Memory B cell (primary cell): ENCODE results near the gene HOXB4.

Experiments
- ATAC-seq: fragments of 150-1000 bp; cut with Tn5 transposase; 2 replicates; pipeline ENCODE4 v1.10.0; 2021; ENCODE audit warnings: low read depth, mild to moderate bottlenecking, moderate library complexity
- DNase-seq, 2 donors: peaks; one replicate each; pipeline ENCODE4 v3.0.0; 2022; ENCODE audit warnings: low spot score in 2 of 2
- H3K27ac Mint-ChIP-seq: one replicate; pipeline ENCODE4 v1.8.0; 2022; ENCODE audit warnings: mild to moderate bottlenecking, moderate library complexity, mixed read lengths
- H3K27me3 Mint-ChIP-seq: one replicate; pipeline ENCODE4 v1.8.0; 2022; ENCODE audit warnings: mixed read lengths
- H3K36me3 Mint-ChIP-seq: one replicate; pipeline ENCODE4 v1.8.0; 2022; ENCODE audit warnings: mild to moderate bottlenecking, mixed read lengths
- H3K4me1 Mint-ChIP-seq: one replicate; pipeline ENCODE4 v1.8.0; 2022; ENCODE audit warnings: mixed read lengths
- H3K4me3 Mint-ChIP-seq: one replicate; pipeline ENCODE4 v1.8.0; 2022; ENCODE audit warnings: mild to moderate bottlenecking, moderate library complexity, mixed read lengths
- H3K9me3 Mint-ChIP-seq: one replicate; pipeline ENCODE4 v1.8.0; 2022; ENCODE audit warnings: mixed read lengths

The HOXB4 gene

GRCh38 chr17:48582750-48583069 lies 4.6 kb upstream of the HOXB4 start:
- DNase-seq (no peak), ATAC-seq (no peak)
- Mint-ChIP-seq H3K27ac (peak overlapping the region; percentile 31), H3K9me3 (no peaks in the 10 kb centered on the region), H3K4me1 (peaks cover 20% of the 10 kb centered on the region), H3K4me3 (no peak overlapping the region), H3K36me3 (peaks cover 2% of the 10 kb centered on the region), H3K27me3 (peaks cover 48% of the 10 kb centered on the region)

GRCh38 chr17:48579760-48580554 lies 1.8 kb upstream of the HOXB4 start:
- H3K27ac Mint-ChIP-seq: no peak overlapping the region
- no peaks in the 10 kb centered on the region for H3K9me3 Mint-ChIP-seq
- H3K4me1 Mint-ChIP-seq: peaks cover 12% of the 10 kb centered on the region
- DNase-seq (no peak), ATAC-seq (no peak)
- peaks cover 36% of the 10 kb centered on the region for H3K27me3 Mint-ChIP-seq
- peaks cover 2% of the 10 kb centered on the region for H3K36me3 Mint-ChIP-seq
- H3K4me3 Mint-ChIP-seq: no peak overlapping the region

DNA sequence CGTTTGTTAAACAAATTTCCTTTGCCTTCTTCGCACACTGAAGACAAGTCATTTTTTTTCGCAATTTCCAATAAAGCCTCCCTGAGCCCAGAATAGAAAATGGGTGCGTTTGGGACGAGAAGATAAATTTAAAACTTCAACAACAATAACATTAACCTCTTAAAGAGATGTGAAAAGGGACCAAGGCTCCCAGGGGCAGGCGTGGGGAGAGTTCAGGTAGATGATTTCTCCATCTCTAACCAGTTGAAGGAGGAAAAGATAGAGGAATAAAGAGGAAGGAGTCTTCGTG lies 1.3 kb upstream of the HOXB4 start:
- Mint-ChIP-seq H3K9me3 (no peaks in the 10 kb centered on the region), H3K36me3 (peaks cover 2% of the 10 kb centered on the region), H3K27me3 (peaks cover 33% of the 10 kb centered on the region), H3K4me1 (peaks cover 10% of the 10 kb centered on the region), H3K27ac (peak overlapping the region; percentile 82), H3K4me3 (peak overlapping the region; percentile 88)
- ATAC-seq: no peak
- DNase-seq: no peak

DNA sequence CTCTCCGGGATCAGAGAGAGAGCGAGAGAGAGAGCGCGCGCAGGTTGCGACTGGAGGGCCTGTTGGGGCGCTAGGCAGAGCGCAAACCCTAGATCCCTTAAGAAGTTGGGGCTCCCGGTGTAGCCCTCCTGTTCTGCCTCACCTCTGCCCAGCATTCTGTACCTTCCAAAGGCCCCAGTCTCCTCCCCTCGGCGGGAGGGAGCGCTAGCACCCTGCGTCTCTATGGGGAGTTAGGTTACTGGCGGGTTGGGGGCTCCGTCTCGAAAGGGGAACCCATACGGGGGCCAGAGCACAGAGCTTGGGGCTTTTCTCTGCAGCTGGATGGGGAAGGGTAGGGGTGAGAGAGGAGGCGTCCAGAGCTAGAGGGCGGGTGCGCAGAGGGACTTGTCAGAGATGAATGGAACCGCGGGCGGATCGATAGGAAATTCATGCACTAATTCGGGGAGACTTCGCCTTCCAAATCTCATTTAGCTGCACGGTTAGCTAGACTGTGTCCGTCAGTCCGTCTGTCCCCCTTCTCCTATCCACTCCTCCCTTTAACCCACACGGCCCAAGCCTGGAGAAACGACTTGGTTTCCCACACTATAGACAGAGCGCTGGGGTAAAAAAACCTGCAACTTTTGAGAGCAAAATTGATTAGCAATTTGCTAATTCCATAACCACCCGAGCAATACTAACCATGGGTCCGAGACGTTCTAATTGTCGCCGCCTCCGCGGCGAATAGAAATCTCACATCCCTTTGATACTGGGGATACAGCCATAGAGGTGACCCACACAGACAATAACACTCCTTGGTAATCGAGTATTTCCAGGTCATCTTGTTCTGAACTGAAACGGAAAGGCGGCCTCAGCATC lies 693 bp upstream of the HOXB4 start:
- ATAC-seq: peak; percentile 53
- DNase-seq: peak in 1 of 2 donors; percentile 58
- peaks cover 28% of the 10 kb centered on the region for H3K27me3 Mint-ChIP-seq
- H3K36me3 Mint-ChIP-seq: peaks cover 2% of the 10 kb centered on the region
- H3K27ac Mint-ChIP-seq: peak overlapping the region; percentile 82
- peak overlapping the region; percentile 88 for H3K4me3 Mint-ChIP-seq
- H3K4me1 Mint-ChIP-seq: peaks cover 10% of the 10 kb centered on the region
- no peaks in the 10 kb centered on the region for H3K9me3 Mint-ChIP-seq

- Mint-ChIP-seq H3K4me3 (peak overlapping the region; percentile 71), H3K9me3 (no peaks in the 10 kb centered on the region), H3K4me1 (peaks cover 10% of the 10 kb centered on the region), H3K27ac (peak overlapping the region; percentile 38), H3K27me3 (peaks cover 20% of the 10 kb centered on the region), H3K36me3 (peaks cover 2% of the 10 kb centered on the region)
- ATAC-seq: no peak
- DNase-seq: no peak
These were observed 712 bp downstream of the HOXB4 start for GRCh38 chr17:48577330-48577945.

DNA sequence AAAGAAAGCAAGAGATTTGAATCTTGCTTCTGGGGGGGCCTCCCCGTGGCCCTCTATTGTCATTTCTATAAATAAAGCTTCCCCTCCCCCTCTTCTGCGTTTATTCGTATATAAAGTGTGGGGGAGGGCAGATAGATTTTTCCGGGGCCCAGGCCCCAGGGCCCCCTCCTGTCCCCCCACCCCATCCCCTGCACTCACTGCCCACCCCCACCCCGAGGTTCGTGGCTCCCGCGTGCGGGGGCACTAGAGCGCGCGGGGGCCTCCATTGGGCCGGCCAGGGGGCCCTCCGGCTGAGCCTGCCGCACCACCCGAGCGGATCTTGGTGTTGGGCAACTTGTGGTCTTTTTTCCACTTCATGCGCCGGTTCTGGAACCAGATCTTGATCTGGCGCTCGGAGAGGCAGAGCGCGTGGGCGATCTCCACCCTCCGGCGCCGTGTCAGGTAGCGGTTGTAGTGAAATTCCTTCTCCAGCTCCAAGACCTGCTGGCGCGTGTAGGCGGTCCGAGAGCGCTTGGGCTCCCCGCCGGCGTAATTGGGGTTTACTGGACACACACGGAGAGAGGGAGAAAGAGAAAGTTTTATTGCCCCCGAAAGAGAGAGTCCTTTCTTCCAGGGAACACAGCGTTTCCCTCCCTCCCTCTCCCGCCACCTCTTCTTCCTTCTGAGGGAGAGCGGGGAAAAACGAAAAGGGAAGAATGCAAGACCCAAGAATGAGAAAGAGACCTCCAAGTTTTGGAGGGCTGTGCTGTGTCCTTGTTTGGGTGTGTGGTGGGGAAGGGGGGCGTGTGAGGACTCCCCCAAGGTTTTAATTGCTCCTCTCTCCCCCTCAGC lies 1.5 kb downstream of the HOXB4 start:
- H3K36me3 Mint-ChIP-seq: peaks cover 2% of the 10 kb centered on the region
- peaks cover 18% of the 10 kb centered on the region for H3K27me3 Mint-ChIP-seq
- DNase-seq (no peak), ATAC-seq (no peak)
- H3K4me1 Mint-ChIP-seq: peaks cover 10% of the 10 kb centered on the region
- H3K9me3 Mint-ChIP-seq: no peaks in the 10 kb centered on the region
- peak overlapping the region; percentile 41 for H3K4me3 Mint-ChIP-seq
- no peak overlapping the region for H3K27ac Mint-ChIP-seq

DNA sequence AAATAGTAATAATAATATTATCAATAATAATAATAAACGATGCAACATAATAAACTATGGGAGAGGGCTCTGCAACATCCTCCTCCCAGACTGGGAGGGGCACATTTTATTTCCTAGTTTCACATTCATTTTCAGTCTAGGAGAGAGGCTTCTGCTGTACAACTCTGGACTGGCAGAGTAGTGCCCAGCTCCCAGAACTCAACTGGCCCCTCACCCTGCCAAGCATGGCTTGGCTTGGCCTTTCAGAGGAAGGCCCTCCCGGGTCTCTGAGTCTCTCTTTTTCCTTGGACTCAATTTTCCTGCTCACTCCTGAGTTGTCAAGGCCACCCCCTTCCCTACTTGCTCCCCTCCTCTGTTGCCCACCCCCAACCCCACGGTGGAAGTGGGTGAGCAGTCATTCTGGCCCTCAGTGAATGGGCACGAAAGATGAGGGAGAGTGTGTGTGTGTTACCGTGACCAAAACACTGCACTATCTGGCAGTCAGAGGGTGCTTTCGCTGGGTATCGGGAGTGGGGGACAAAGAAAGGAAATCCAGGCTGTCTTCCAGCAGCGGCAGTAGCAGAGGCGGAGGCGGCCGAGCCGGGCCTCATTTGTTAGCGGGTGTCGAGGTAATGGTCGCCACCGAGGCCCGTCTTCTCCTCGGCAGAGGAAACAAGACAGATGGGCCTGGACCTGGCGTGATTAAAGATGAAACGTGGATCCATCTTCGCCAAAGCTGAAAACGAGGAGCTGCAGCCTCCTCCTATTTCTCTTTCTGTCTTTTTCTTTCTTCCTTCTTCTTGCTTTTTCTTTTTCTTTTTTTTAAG lies 2.3 kb downstream of the HOXB4 start:
- ATAC-seq: peak; percentile 37
- Mint-ChIP-seq H3K4me3 (no peak overlapping the region), H3K9me3 (no peaks in the 10 kb centered on the region), H3K27me3 (peaks cover 17% of the 10 kb centered on the region), H3K4me1 (peaks cover 10% of the 10 kb centered on the region), H3K27ac (no peak overlapping the region), H3K36me3 (peaks cover 2% of the 10 kb centered on the region)
- no peak for DNase-seq

GRCh38 chr17:48575066-48575582 lies 3.0 kb downstream of the HOXB4 start:
- DNase-seq (no peak), ATAC-seq (no peak)
- Mint-ChIP-seq H3K4me3 (no peak overlapping the region), H3K27ac (no peak overlapping the region), H3K9me3 (no peaks in the 10 kb centered on the region), H3K36me3 (peaks cover 2% of the 10 kb centered on the region), H3K27me3 (peaks cover 17% of the 10 kb centered on the region), H3K4me1 (peaks cover 10% of the 10 kb centered on the region)

DNA sequence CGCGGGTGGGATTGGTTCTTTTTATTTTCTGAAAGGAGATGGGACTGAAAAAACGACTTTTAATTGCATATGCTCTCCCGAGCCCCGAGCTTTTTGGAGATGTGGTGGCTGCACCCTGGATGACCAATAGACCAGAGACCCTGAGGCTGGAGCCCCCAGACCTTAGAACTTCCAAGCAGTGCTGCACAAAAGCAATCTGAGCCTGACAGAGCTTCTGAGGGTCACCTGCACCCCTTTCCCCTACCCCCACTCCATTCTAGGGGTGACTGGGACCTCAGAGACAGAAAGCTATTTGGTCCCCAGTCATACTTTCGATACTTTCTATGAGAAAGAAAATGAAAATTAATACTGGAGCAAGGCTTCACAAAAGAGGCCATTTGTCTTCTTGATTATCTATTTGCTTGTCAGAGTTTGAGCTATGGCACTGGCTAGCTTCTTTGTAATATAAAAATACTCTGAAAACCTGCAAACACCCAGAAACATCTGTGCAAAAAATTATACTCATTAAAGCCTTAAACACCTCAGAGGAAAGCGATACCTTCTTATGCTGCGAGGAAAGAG lies 3.6 kb downstream of the HOXB4 start:
- Mint-ChIP-seq H3K27me3 (peaks cover 14% of the 10 kb centered on the region), H3K9me3 (no peaks in the 10 kb centered on the region), H3K4me3 (no peak overlapping the region), H3K4me1 (peaks cover 10% of the 10 kb centered on the region), H3K27ac (no peak overlapping the region), H3K36me3 (peaks cover 2% of the 10 kb centered on the region)
- ATAC-seq: no peak
- no peak for DNase-seq

- no peak overlapping the region for H3K27ac Mint-ChIP-seq
- ATAC-seq (no peak), DNase-seq (no peak)
- H3K36me3 Mint-ChIP-seq: no peaks in the 10 kb centered on the region
- peaks cover 5% of the 10 kb centered on the region for H3K4me1 Mint-ChIP-seq
- H3K9me3 Mint-ChIP-seq: no peaks in the 10 kb centered on the region
- H3K4me3 Mint-ChIP-seq: no peak overlapping the region
- H3K27me3 Mint-ChIP-seq: peaks cover 8% of the 10 kb centered on the region
These were observed 6.2 kb downstream of the HOXB4 start for GRCh38 chr17:48571826-48572417.

DNA sequence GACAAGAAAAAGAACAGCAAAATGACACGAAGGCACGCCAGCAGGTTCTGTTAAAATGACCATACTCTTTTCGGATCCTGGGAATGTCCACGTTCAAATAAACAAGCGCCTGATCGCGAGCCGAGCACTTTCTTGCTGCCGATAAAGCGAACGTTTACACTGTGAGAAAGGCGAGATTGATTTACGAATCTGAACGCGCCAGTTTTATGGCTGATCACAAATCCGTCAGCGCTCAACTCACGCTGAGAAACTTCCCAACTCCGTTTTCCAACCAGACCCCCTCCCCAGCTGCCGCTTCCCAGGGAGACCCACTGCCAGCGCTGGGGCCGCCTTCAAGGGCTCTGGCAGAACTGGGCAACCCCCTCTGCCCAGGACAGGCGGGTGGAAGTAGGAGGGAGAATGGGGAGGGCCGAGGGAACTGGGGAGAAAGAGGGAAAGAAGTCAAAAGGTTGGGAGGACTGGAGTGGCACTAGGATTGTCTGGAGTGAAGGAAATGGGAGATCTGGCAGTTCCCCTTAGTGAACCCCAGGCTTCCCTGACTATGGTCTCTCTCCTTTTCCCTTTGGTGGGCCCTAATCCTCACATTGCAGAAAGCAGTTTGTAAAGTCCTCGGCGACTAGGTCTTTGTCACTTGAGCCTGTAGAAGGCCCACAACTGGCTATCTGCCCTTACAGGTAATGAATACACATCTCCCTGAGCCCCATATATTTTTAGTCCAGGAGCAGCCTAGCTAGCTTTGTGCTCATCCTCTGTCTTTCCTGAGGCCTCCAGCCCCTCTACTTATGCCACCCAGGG lies 6.9 kb downstream of the HOXB4 start:
- DNase-seq (no peak), ATAC-seq (no peak)
- Mint-ChIP-seq H3K27ac (no peak overlapping the region), H3K36me3 (no peaks in the 10 kb centered on the region), H3K4me3 (no peak overlapping the region), H3K4me1 (peaks cover 3% of the 10 kb centered on the region), H3K27me3 (peaks cover 8% of the 10 kb centered on the region), H3K9me3 (no peaks in the 10 kb centered on the region)
